Heart left ventricle (tissue), 16 donors: ENCODE measurements around the gene CSPG4. TPM values are rescaled to one million over a fixed set of nuclear protein-coding genes. Genes with fewer than 3 reads are reported as not detected.
A peak's percentile ranks its signal among the peaks of the same experiment; 100 is the strongest.
"Not testable (repeated sequence)": the region's sequence is repeated elsewhere in the genome, so short reads cannot be mapped to it uniquely, and the experiment has no call there.

Experiments
- ATAC-seq, 4 donors: fragments of 200-7000 bp; cut with Tn5 transposase; one replicate each; pipeline ENCODE4 v1.9.1; 2020 to 2022; ENCODE audit warnings: moderate library complexity in 4 of 4, mild to moderate bottlenecking in 3 of 4, moderate number of reproducible peaks in 1 of 4
- DNase-seq, 5 donors: peaks; one replicate each; pipeline ENCODE4 v3.0.0-alpha.2; 2020
- H3K27ac ChIP-seq, 12 donors: fragments of 200-600 bp; sonication (generic) in 4 of 12; one replicate each; pipeline versions ENCODE4 v1.5.0 to v1.8.0; 2016 to 2022; ENCODE audit warnings: mild to moderate bottlenecking in 2 of 12
- H3K27me3 ChIP-seq, 9 donors: fragments of 200-600 bp; sonication (generic) in 2 of 9; one replicate each; pipeline versions ENCODE4 v1.5.1 to v1.8.0; 2016 to 2022; ENCODE audit warnings: mild to moderate bottlenecking in 3 of 9
- H3K36me3 ChIP-seq, 9 donors: fragments of 200-600 bp; sonication (generic) in 2 of 9; one replicate each; pipeline versions ENCODE4 v1.5.0 to v1.8.0; 2018 to 2022; ENCODE audit warnings: mild to moderate bottlenecking in 2 of 9
- H3K4me1 ChIP-seq, 12 donors: fragments of 200-600 bp; sonication (generic) in 4 of 12; one replicate each; pipeline versions ENCODE4 v1.5.0 to v1.8.0; 2016 to 2022; ENCODE audit warnings: mild to moderate bottlenecking in 3 of 12
- H3K4me3 ChIP-seq, 12 donors: fragments of 200-600 bp; sonication (generic) in 4 of 12; one replicate each; pipeline versions ENCODE4 v1.5.0 to v1.8.0; 2017 to 2022; ENCODE audit warnings: mild to moderate bottlenecking in 9 of 12, moderate library complexity in 4 of 12
- H3K9me3 ChIP-seq, 12 donors: fragments of 200-600 bp; sonication (generic) in 4 of 12; one replicate each; pipeline versions ENCODE4 v1.5.0 to v1.8.0; 2016 to 2022; ENCODE audit warnings: mild to moderate bottlenecking in 1 of 12
- POLR2A ChIP-seq, 2 donors: fragments of 450-650 bp; IDR thresholded peaks; one replicate each; pipeline ENCODE4 v1.6.1; 2017; ENCODE audit warnings: antibody characterized with exemption in 2 of 2, mild to moderate bottlenecking in 2 of 2, moderate library complexity in 2 of 2
- WGBS, 4 donors: extraction: QIAGEN DNeasy Blood & Tissue Kit in 2 of 4; methylation state at CpG; one replicate each; pipeline versions ENCODE4 v1.1.5 to v1.1.7; 2013 to 2018; 5-methylcytosine and 5-hydroxymethylcytosine counted together
- intact Hi-C, 10 donors: fragments of 100-400 bp; cut with DNase I; formaldehyde crosslinking; loops; one replicate each; pipeline versions ENCODE4 v1.11.1 to v1.14.2; 2022
- long read RNA-seq, 3 donors: library from polyadenylated mRNA; unstranded; transcript quantifications; one replicate each; pipeline ENCODE4 v2.0.0, GENCODE V29; 2020 to 2021
- polyA plus RNA-seq, 2 donors: library from polyadenylated mRNA; stranded (reverse); fragments of 200-250 nt; gene quantifications; one replicate each; pipeline ENCODE4 v1.2.3, GENCODE V29; 2013
- total RNA-seq, 9 donors: library from RNA; depleted of rRNA in 2 of 9; stranded (reverse); fragments of >200 nt in 2 of 9; fragmentation: NEBNext Ultra II Directional in 3 of 9; extraction: Animal tissue kit (Norgen Biotek cat#: 25700) in 3 of 9; gene quantifications; one replicate each; pipeline versions ENCODE4 v1.1.0 to v1.2.4, GENCODE V29; 2016 to 2023
- TF ChIP-seq, protein P1 (sequence below), 12 donors: fragments of 200-600 bp; sonication (generic) in 4 of 12; IDR thresholded peaks; one replicate each; pipeline versions ENCODE4 v1.5.0 to v1.8.0; 2018 to 2022; ENCODE audit warnings: antibody characterized with exemption in 12 of 12, mild to moderate bottlenecking in 5 of 12
- donor health status: ischemic (EF 13 %, LVEDD 7.1; RV severe dilation, severe dysfunction).
- donor health status: healthy with polysubstance abuse.
- donor health status: DM: no; HTN: yes; CAD: no.
- donor health status: DM: no; HTN: no; CAD: no.
- donor health status: ischemic (EF 25% LVEDD 6.9; RV normal size, moderate dysfunction).
- donor health status: ischemic (EF 25% LVEDD 5.7; RV mildly dilated, moderate dysfunction).
- donor health status: healthy.
- donor health status: DM: yes; HTN: yes; CAD: no.
- donor health status: ischemic (EF 35%, LVEDD 5.7; RV mildly dilated, moderate dysfunction).
- donor health status: nonischemic (EF 11% LVEDD 7.7; RV severe dilation, severe dysfunction).
- donor health status: DM: yes; HTN: yes; CAD: no.
- donor health status: PGD.
- donor health status: ischemic (EF 29% LVEDD 5.4; RV normal size, mild dysfunction).
- donor health status: nonischemic (EF 23%, LVEDD 6.1; RV moderate dilation, normal function).

Gene CSPG4, protein sequence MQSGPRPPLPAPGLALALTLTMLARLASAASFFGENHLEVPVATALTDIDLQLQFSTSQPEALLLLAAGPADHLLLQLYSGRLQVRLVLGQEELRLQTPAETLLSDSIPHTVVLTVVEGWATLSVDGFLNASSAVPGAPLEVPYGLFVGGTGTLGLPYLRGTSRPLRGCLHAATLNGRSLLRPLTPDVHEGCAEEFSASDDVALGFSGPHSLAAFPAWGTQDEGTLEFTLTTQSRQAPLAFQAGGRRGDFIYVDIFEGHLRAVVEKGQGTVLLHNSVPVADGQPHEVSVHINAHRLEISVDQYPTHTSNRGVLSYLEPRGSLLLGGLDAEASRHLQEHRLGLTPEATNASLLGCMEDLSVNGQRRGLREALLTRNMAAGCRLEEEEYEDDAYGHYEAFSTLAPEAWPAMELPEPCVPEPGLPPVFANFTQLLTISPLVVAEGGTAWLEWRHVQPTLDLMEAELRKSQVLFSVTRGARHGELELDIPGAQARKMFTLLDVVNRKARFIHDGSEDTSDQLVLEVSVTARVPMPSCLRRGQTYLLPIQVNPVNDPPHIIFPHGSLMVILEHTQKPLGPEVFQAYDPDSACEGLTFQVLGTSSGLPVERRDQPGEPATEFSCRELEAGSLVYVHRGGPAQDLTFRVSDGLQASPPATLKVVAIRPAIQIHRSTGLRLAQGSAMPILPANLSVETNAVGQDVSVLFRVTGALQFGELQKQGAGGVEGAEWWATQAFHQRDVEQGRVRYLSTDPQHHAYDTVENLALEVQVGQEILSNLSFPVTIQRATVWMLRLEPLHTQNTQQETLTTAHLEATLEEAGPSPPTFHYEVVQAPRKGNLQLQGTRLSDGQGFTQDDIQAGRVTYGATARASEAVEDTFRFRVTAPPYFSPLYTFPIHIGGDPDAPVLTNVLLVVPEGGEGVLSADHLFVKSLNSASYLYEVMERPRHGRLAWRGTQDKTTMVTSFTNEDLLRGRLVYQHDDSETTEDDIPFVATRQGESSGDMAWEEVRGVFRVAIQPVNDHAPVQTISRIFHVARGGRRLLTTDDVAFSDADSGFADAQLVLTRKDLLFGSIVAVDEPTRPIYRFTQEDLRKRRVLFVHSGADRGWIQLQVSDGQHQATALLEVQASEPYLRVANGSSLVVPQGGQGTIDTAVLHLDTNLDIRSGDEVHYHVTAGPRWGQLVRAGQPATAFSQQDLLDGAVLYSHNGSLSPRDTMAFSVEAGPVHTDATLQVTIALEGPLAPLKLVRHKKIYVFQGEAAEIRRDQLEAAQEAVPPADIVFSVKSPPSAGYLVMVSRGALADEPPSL (N-terminal part only)
- 10 to 100 TPM in 8 of 9 donors, 1 to 10 TPM in 1; 9.0 to 46.9 (median 18.8) TPM for total RNA-seq
- 10 to 100 TPM in 1 of 2 donors, 1 to 10 TPM in 1; 8.5 to 13.9 TPM for polyA plus RNA-seq
- long read RNA-seq, donor 1, partial matches to known transcripts, result 14 of 29 reads
- long read RNA-seq, donor 1, other reads (novel, unspliced or antisense), result 15 of 29 reads
- long read RNA-seq, donor 2, partial matches to known transcripts, result 33 of 73 reads
- long read RNA-seq, donor 2, other reads (novel, unspliced or antisense), result 40 of 73 reads
- long read RNA-seq, donor 3, partial matches to known transcripts, result 27 of 50 reads
- long read RNA-seq, donor 3, other reads (novel, unspliced or antisense), result 23 of 50 reads

DNA sequence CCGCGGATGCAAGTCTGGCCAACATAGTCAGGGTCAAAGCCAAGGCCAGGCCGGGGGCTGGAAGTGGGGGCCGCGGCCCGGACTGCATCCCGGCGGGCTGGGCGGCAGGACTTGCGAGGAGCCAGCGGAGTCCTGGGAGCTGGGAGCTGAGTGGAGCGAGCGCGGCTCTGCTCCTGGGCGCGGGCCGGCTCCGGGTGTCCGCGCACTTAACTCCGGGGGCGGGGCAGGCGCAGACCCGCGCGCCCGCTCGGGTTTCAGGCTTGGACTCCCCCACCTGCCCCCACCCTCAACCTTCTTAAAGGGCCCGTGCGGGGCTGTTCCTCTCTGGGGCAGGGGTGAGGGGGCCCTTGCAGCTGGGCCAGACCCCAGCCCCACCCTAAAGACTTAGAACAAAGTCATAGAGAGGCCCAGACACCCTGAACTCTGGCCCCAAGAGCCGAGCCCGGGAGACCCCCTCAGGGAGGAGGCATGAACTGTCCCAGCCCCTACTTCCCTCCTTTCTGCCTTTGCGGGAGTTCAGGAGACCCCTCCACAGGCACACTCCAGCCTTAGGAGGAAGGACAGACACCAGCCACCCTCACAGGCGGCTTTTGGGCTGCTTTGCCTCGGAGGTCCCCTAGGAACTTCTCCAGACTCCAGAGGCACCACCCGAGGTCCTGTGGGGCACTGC lies at the start of gene CSPG4:
CSPG4 (minus strand) TSS at position 181 of the 670 bp plus-strand sequence; CDS start at position 88, 93 bp downstream.
- WGBS, 4 donors, result 7 to 34% (median 12%) methylated on average over 10 to 36 of the region's 36 CpGs
- intact Hi-C loops, result no loop called here
- Histone ChIP-seq H3K27me3 (peaks cover 0 to 11% (median 0%) of the 10 kb centered on the region in 9 donors), H3K4me3 (peak within 1 kb of the TSS; percentile 54 to 86 (median 70)), H3K9me3 (no peaks in the 10 kb centered on the region), H3K36me3 (no peaks in the 10 kb centered on the region), H3K27ac (peak within 1 kb of the TSS; percentile 57 to 95 (median 78)), H3K4me1 (peaks cover 0 to 38% (median 19%) of the 10 kb centered on the region in 12 donors)
- TF ChIP-seq POLR2A (IDR thresholded peaks at IDR 0.05), result peak in 1 of 2 donors; percentile 77
- TF ChIP-seq, protein P1, sequence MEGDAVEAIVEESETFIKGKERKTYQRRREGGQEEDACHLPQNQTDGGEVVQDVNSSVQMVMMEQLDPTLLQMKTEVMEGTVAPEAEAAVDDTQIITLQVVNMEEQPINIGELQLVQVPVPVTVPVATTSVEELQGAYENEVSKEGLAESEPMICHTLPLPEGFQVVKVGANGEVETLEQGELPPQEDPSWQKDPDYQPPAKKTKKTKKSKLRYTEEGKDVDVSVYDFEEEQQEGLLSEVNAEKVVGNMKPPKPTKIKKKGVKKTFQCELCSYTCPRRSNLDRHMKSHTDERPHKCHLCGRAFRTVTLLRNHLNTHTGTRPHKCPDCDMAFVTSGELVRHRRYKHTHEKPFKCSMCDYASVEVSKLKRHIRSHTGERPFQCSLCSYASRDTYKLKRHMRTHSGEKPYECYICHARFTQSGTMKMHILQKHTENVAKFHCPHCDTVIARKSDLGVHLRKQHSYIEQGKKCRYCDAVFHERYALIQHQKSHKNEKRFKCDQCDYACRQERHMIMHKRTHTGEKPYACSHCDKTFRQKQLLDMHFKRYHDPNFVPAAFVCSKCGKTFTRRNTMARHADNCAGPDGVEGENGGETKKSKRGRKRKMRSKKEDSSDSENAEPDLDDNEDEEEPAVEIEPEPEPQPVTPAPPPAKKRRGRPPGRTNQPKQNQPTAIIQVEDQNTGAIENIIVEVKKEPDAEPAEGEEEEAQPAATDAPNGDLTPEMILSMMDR (IDR thresholded peaks at IDR 0.05), result no peak
- peak; percentile 77 to 85 (median 83) for DNase-seq
- ATAC-seq, result peak; percentile 48 to 81 (median 74)

DNA sequence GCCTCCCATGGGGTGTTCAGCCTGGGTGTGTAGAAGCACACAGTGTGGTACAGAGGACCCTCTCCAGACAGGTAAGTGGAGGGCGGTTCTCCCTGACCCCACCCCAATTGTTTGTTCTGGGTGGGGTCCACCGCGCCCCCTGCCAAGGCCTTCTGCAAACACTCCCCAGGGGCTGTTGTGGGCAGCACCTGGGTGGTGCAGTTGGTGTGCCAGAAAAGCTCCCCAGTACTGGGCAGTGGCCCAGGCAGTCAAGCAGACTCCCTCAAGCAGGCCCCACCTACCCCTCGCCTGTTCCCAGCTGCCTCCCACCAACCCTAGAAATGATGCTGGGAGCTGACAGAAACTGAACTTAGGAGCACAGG lies 49.7 kb upstream of the CSPG4 start:
- H3K9me3 ChIP-seq, DNase-seq, H3K4me3 ChIP-seq, H3K27ac ChIP-seq, H3K36me3 ChIP-seq, H3K27me3 ChIP-seq, intact Hi-C loops: not testable (repeated sequence)
- ATAC-seq, result peak in 1 of 4 donors; percentile 9
- peaks cover 0 to 21% (median 14%) of the 10 kb centered on the region in 12 donors for H3K4me1 ChIP-seq
- 69 to 93% (median 85%) methylated on average over 1 to 4 of the region's 4 CpGs for WGBS, 4 donors

DNA sequence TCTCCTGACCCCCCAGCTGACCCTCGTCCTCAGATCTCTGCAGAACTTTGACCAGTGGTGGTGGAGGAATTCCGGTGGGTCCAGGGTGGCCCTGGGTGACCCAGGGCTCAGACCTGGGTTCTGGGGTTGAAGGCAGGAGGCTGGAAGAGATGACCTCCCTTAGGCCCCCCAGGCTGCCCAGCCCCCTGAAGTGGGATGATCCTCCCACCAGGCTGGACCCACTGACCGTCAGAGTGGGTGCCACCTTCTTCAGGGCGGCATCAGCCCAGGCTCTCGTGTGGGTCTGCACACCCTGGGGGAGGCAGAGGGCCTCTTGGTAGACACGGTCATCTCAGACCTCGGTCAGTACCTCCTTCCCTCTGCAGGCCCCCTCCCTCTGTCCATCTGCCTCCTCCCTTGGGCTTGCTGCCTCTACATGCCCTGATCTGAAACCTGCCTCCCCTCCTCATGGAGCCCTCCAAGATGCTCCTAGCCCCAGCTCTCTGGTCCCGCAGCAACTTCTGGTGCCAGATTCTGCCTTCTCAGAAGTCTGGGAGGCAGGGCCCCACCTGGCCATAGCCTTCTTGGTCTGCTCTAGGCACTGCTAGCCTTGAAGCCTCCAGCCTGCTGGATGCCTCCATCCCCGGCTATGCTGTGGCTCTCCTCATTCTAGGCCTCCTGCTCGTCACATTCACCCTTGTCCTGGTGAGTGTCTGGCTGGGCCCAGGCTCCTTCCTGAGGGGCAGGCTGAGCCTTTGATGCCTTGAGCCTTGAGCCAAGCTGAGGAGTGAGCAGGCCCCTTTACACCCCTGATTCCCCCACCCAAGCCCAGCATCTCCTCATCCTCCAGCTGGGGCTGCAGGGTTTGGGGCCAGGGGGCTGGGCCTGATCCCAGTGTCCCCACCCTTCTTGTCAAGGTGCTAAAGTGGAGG lies 49.1 kb upstream of the CSPG4 start:
- Histone ChIP-seq H3K4me1 (peaks cover 0 to 21% (median 14%) of the 10 kb centered on the region in 12 donors), H3K9me3 (no peaks in the 10 kb centered on the region), H3K27me3 (no peaks in the 10 kb centered on the region), H3K36me3 (no peaks in the 10 kb centered on the region), H3K27ac (no peak overlapping the region), H3K4me3 (no peak overlapping the region)
- WGBS, 4 donors, result 93 to 97% (median 95%) methylated on average over 10 of the region's 10 CpGs
- ATAC-seq, result no peak
- TF ChIP-seq, protein P1 (IDR thresholded peaks at IDR 0.05), result no peak
- TF ChIP-seq POLR2A (IDR thresholded peaks at IDR 0.05), result no peak
- intact Hi-C loops, result no loop called here
- no peak for DNase-seq
